GM12878 (cell line): ENCODE measurements around the gene IL23R. TPM values are rescaled to one million over a fixed set of nuclear protein-coding genes. Genes with fewer than 3 reads are reported as not detected.

Experiments used
- BACH1 ChIP-seq: fragments of 450-650 bp; IDR thresholded peaks from 2 replicates; pipeline ENCODE4 v1.6.1; 2017; ENCODE audit warnings: mild to moderate bottlenecking, borderline replicate concordance
- BHLHE40 ChIP-seq, 2 experiments: fragments of 450-650 bp in 1 of 2; IDR thresholded peaks; 2 replicates each; pipeline ENCODE4 v1.6.1; 2011 to 2017; ENCODE audit warnings: low read depth in 2 of 2, borderline replicate concordance in 1 of 2, improper control_type of control experiment in 1 of 2, low read length in 1 of 2, mild to moderate bottlenecking in 1 of 2
- CBX5 ChIP-seq: sonication (generic); IDR thresholded peaks from 2 replicates; pipeline ENCODE4 v1.6.1; 2016; ENCODE audit warnings: low read depth, moderate library complexity, mild to moderate bottlenecking, inconsistent platforms
- CEBPB ChIP-seq, 2 experiments: fragments of 150-350 bp in 1 of 2; IDR thresholded peaks; 2 replicates each; pipeline ENCODE4 v1.6.1; 2012 to 2014; ENCODE audit warnings: low read depth in 2 of 2, low read length in 2 of 2, borderline replicate concordance in 1 of 2, inconsistent platforms in 1 of 2
- CREB1 ChIP-seq: IDR thresholded peaks from 2 replicates; pipeline ENCODE4 v1.6.1; 2012; ENCODE audit warnings: low read depth, mild to moderate bottlenecking, inconsistent platforms
- CREM ChIP-seq: IDR thresholded peaks from 2 replicates; pipeline ENCODE4 v1.6.1; 2014; ENCODE audit warnings: antibody characterized with exemption, low read depth
- EP300 ChIP-seq, 2 experiments: fragments of 150-350 bp in 1 of 2; IDR thresholded peaks; 2 replicates each; pipeline ENCODE4 v1.6.1; 2011 to 2012; ENCODE audit warnings: low read depth in 2 of 2, low read length in 2 of 2, borderline replicate concordance in 1 of 2, improper control_type of control experiment in 1 of 2, inconsistent platforms in 1 of 2; ENCODE audit not compliant: control insufficient read depth in 1 of 2
- FOS ChIP-seq: IDR thresholded peaks from 3 replicates; pipeline ENCODE4 v1.6.1; 2011; ENCODE audit warnings: borderline replicate concordance; ENCODE audit not compliant: insufficient read length; ENCODE audit errors: extremely low read depth
- FOXK2 ChIP-seq: fragments of 450-650 bp; IDR thresholded peaks from 2 replicates; pipeline ENCODE4 v1.6.1; 2017; ENCODE audit warnings: mild to moderate bottlenecking, moderate library complexity
- FOXM1 ChIP-seq: IDR thresholded peaks from 2 replicates; pipeline ENCODE4 v1.6.1; 2012; ENCODE audit warnings: low read depth, mild to moderate bottlenecking, inconsistent platforms, low read length, moderate library complexity
- JUND ChIP-seq: IDR thresholded peaks from 2 replicates; pipeline ENCODE4 v1.6.1; 2012; ENCODE audit warnings: low read depth, mild to moderate bottlenecking, low read length, improper control_type of control experiment, moderate library complexity
- MTA3 ChIP-seq: IDR thresholded peaks from 2 replicates; pipeline ENCODE4 v1.6.1; 2012; ENCODE audit warnings: low read length, inconsistent platforms, borderline replicate concordance
- PML ChIP-seq: IDR thresholded peaks from 2 replicates; pipeline ENCODE4 v1.6.1; 2012; ENCODE audit warnings: low read length, inconsistent platforms
- POLR2A ChIP-seq: IDR thresholded peaks from 2 replicates; pipeline ENCODE4 v1.6.1; 2011; ENCODE audit warnings: low read depth, mild to moderate bottlenecking, low read length
- RAD21 ChIP-seq: IDR thresholded peaks from 2 replicates; pipeline ENCODE4 v1.6.1; 2011; ENCODE audit warnings: mild to moderate bottlenecking, low read depth, low read length, moderate library complexity; ENCODE audit not compliant: insufficient read depth
- ZBED1 ChIP-seq: IDR thresholded peaks from 2 replicates; pipeline ENCODE4 v1.6.1; 2016; ENCODE audit warnings: borderline replicate concordance
- ZNF622 ChIP-seq: fragments of 450-650 bp; IDR thresholded peaks from 2 replicates; pipeline ENCODE4 v1.6.1; 2017; ENCODE audit warnings: mild to moderate bottlenecking, inconsistent platforms
- polyA plus RNA-seq, 11 experiments: library from polyadenylated mRNA; depleted of rRNA in 4 of 11; unstranded in 6 of 11; stranded (reverse) in 5 of 11; fragments of >200 nt; fragmentation: Nextera tagmentation in 4 of 11; fragmentation: Illumina TruSeq in 1 of 11; extraction: Ambion mirVana in 4 of 11; extraction: Trizol in 1 of 11; gene quantifications; 1 replicate in 1 of 11; 2 replicates in 10 of 11; pipeline versions ENCODE4 v1.2.1 to v1.2.3, GENCODE V29; 2011 to 2016; ENCODE audit warnings: inconsistent platforms in 2 of 11, missing spikeins in 2 of 11, low read depth in 1 of 11
- total RNA-seq, 4 experiments: library from RNA; depleted of rRNA in 3 of 4; stranded (reverse); fragments of >200 nt in 3 of 4; fragmentation: Illumina TruSeq in 1 of 4; extraction: Trizol in 1 of 4; gene quantifications; 2 replicates each; pipeline versions ENCODE4 v1.2.1 to v1.2.3, GENCODE V29; 2013 to 2021
- TF ChIP-seq, protein P1 (sequence below): IDR thresholded peaks from 2 replicates; pipeline ENCODE4 v1.6.1; 2011; ENCODE audit warnings: low read depth, mild to moderate bottlenecking, low read length, moderate library complexity, borderline replicate concordance; ENCODE audit errors: extremely low read depth
- TF ChIP-seq, protein P2 (sequence below): fragments of 450-650 bp; IDR thresholded peaks from 2 replicates; pipeline ENCODE4 v1.6.1; 2017; ENCODE audit warnings: mild to moderate bottlenecking, low read depth, inconsistent platforms; ENCODE audit not compliant: poor library complexity, severe bottlenecking
- TF ChIP-seq, protein P3 (sequence below): fragments of 450-650 bp; IDR thresholded peaks from 2 replicates; pipeline ENCODE4 v1.6.1; 2016; ENCODE audit warnings: mild to moderate bottlenecking, moderate library complexity, borderline replicate concordance
- TF ChIP-seq, protein P4 (sequence below): fragments of 450-650 bp; formaldehyde crosslinking; IDR thresholded peaks from 2 replicates; pipeline ENCODE4 v1.4.0; 2022; ENCODE audit warnings: mild to moderate bottlenecking, moderate library complexity

The IL23R gene
- total and polyA plus RNA-seq, 10 of the 15 experiments (the other 5 are each of a cell fraction or from before 2014, with no cell fraction given) = 0.16 to 6.4 (median 0.59) TPM

DNA sequence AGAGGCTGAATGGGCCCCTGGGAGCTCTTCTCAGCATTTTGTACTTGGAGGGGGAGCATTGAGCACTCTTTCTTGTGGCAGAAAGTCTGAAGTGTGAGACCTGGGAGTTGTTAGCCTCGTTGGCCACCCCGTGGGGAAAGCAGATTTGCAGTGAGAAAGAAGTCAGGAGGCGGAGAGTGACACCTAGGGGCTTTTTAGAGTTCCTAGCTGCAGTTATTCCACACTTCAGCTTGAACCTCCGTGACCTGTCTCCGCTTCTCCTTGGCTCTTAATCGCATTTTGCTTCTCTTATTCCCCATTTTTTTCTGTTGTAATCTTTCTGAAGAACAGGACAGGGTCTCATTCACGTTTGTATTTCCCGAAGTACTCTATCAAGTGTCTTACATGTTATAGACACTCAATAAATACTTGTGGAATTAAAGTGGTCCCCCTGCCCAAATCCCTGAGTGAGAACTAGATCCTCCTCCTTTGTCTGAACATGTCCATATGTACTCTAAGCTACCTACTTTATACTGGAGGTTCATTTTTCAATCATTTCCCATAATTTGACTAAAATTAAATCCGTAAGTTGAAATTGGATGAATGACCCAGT, 17.0 kb upstream of the IL23R start (continued):
- TF ChIP-seq, protein P1, sequence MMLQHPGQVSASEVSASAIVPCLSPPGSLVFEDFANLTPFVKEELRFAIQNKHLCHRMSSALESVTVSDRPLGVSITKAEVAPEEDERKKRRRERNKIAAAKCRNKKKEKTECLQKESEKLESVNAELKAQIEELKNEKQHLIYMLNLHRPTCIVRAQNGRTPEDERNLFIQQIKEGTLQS = no peak
- TF ChIP-seq RAD21 (peak; percentile 90), CEBPB (IDR thresholded peaks at IDR 0.05; ENCODE audit: borderline replicate concordance in 1 of 2, low read depth in 2 of 2, low read length in 2 of 2) (no peak), MTA3 (no peak), FOXM1 (no peak), BACH1 (no peak), FOXK2 (no peak), POLR2A (no peak), EP300 (IDR thresholded peaks at IDR 0.05; ENCODE audit: borderline replicate concordance in 1 of 2, control insufficient read depth in 1 of 2, low read depth in 2 of 2, low read length in 2 of 2) (no peak), ZBED1 (no peak), PML (no peak), CREM (no peak), CREB1 (no peak), FOS (no peak), CBX5 (no peak), ZNF622 (no peak), BHLHE40 (IDR thresholded peaks at IDR 0.05; ENCODE audit: borderline replicate concordance in 1 of 2, low read depth in 2 of 2, low read length in 1 of 2) (peak in 1 of 2 experiments; percentile 32; a peak in 1 of 4 replicates), JUND (no peak)
- TF ChIP-seq, protein P2, sequence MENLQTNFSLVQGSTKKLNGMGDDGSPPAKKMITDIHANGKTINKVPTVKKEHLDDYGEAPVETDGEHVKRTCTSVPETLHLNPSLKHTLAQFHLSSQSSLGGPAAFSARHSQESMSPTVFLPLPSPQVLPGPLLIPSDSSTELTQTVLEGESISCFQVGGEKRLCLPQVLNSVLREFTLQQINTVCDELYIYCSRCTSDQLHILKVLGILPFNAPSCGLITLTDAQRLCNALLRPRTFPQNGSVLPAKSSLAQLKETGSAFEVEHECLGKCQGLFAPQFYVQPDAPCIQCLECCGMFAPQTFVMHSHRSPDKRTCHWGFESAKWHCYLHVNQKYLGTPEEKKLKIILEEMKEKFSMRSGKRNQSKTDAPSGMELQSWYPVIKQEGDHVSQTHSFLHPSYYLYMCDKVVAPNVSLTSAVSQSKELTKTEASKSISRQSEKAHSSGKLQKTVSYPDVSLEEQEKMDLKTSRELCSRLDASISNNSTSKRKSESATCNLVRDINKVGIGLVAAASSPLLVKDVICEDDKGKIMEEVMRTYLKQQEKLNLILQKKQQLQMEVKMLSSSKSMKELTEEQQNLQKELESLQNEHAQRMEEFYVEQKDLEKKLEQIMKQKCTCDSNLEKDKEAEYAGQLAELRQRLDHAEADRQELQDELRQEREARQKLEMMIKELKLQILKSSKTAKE = peak; percentile 28
- TF ChIP-seq, protein P3, sequence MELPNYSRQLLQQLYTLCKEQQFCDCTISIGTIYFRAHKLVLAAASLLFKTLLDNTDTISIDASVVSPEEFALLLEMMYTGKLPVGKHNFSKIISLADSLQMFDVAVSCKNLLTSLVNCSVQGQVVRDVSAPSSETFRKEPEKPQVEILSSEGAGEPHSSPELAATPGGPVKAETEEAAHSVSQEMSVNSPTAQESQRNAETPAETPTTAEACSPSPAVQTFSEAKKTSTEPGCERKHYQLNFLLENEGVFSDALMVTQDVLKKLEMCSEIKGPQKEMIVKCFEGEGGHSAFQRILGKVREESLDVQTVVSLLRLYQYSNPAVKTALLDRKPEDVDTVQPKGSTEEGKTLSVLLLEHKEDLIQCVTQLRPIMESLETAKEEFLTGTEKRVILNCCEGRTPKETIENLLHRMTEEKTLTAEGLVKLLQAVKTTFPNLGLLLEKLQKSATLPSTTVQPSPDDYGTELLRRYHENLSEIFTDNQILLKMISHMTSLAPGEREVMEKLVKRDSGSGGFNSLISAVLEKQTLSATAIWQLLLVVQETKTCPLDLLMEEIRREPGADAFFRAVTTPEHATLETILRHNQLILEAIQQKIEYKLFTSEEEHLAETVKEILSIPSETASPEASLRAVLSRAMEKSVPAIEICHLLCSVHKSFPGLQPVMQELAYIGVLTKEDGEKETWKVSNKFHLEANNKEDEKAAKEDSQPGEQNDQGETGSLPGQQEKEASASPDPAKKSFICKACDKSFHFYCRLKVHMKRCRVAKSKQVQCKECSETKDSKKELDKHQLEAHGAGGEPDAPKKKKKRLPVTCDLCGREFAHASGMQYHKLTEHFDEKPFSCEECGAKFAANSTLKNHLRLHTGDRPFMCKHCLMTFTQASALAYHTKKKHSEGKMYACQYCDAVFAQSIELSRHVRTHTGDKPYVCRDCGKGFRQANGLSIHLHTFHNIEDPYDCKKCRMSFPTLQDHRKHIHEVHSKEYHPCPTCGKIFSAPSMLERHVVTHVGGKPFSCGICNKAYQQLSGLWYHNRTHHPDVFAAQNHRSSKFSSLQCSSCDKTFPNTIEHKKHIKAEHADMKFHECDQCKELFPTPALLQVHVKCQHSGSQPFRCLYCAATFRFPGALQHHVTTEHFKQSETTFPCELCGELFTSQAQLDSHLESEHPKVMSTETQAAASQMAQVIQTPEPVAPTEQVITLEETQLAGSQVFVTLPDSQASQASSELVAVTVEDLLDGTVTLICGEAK = no peak
- TF ChIP-seq, protein P4, sequence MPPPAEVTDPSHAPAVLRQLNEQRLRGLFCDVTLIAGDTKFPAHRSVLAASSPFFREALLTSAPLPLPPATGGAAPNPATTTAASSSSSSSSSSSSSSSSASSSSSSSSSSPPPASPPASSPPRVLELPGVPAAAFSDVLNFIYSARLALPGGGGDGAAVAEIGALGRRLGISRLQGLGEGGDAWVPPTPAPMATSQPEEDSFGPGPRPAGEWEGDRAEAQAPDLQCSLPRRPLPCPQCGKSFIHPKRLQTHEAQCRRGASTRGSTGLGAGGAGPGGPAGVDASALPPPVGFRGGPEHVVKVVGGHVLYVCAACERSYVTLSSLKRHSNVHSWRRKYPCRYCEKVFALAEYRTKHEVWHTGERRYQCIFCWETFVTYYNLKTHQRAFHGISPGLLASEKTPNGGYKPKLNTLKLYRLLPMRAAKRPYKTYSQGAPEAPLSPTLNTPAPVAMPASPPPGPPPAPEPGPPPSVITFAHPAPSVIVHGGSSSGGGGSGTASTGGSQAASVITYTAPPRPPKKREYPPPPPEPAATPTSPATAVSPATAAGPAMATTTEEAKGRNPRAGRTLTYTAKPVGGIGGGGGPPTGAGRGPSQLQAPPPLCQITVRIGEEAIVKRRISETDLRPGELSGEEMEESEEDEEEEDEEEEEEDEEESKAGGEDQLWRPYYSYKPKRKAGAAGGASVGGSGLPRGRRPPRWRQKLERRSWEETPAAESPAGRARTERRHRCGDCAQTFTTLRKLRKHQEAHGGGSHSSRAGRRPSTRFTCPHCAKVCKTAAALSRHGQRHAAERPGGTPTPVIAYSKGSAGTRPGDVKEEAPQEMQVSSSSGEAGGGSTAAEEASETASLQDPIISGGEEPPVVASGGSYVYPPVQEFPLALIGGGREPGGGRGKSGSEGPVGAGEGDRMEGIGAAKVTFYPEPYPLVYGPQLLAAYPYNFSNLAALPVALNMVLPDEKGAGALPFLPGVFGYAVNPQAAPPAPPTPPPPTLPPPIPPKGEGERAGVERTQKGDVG (CRISPR knock-in tag) = no peak
